Upper lobe of left lung (tissue), 6 donors: Measurements from ENCODE around the gene CENPN. TPM values are rescaled to one million over a fixed set of nuclear protein-coding genes. Genes with fewer than 3 reads are reported as not detected.

Experiments
- ATAC-seq, 2 donors: fragments of 200-7000 bp; cut with Tn5 transposase; one replicate each; pipeline ENCODE4 v1.9.1; 2022; ENCODE audit warnings: mild to moderate bottlenecking in 2 of 2, moderate library complexity in 2 of 2; ENCODE audit not compliant: low FRiP score in 2 of 2
- DNase-seq, 2 donors: peaks; one replicate each; pipeline ENCODE4 v3.0.0-alpha.2; 2019 to 2020
- H3K27ac ChIP-seq, 4 donors: fragments of 200-600 bp; sonication (generic); one replicate each; pipeline ENCODE4 v1.5.1; 2016 to 2019
- H3K27me3 ChIP-seq, 4 donors: fragments of 200-600 bp; sonication (generic); one replicate each; pipeline ENCODE4 v1.5.1; 2017 to 2019
- H3K36me3 ChIP-seq, 4 donors: fragments of 200-600 bp; sonication (generic); one replicate each; pipeline ENCODE4 v1.5.1; 2016 to 2019
- H3K4me1 ChIP-seq, 4 donors: fragments of 200-600 bp; sonication (generic); one replicate each; pipeline ENCODE4 v1.5.1; 2018 to 2019
- H3K4me3 ChIP-seq, 4 donors: fragments of 200-600 bp; sonication (generic); one replicate each; pipeline ENCODE4 v1.5.1; 2017 to 2019; ENCODE audit warnings: mild to moderate bottlenecking in 2 of 4, moderate library complexity in 1 of 4
- H3K9me3 ChIP-seq, 4 donors: fragments of 200-600 bp; sonication (generic); one replicate each; pipeline ENCODE4 v1.5.1; 2018 to 2019
- CTCF ChIP-seq, 6 experiments: fragments of 450-650 bp in 4 of 6; fragments of 200-600 bp in 2 of 6; sonication (generic) in 2 of 6; IDR thresholded peaks; one replicate each; pipeline ENCODE4 v1.5.1; 2016 to 2019; ENCODE audit warnings: antibody characterized with exemption in 6 of 6
- EP300 ChIP-seq, 4 donors: sonication (generic); formaldehyde crosslinking; IDR thresholded peaks; one replicate each; pipeline ENCODE4 v1.5.1; 2017; ENCODE audit warnings: antibody characterized with exemption in 4 of 4, control low read depth in 2 of 4
- POLR2A ChIP-seq, 4 donors: fragments of 450-650 bp; IDR thresholded peaks; one replicate each; pipeline ENCODE4 v1.5.1; 2016 to 2017; ENCODE audit warnings: antibody characterized with exemption in 4 of 4, mild to moderate bottlenecking in 2 of 4
- POLR2AphosphoS5 ChIP-seq, 2 donors: sonication (generic); formaldehyde crosslinking; IDR thresholded peaks; one replicate each; pipeline ENCODE4 v1.5.1; 2017; ENCODE audit warnings: antibody characterized with exemption in 2 of 2
- WGBS, 2 donors: methylation state at CpG; one replicate each; pipeline ENCODE4 v1.1.5; 2017 to 2018; 5-methylcytosine and 5-hydroxymethylcytosine counted together
- total RNA-seq, 6 donors: library from RNA; depleted of rRNA in 4 of 6; stranded (reverse); fragments of >200 nt in 4 of 6; gene quantifications; one replicate each; pipeline versions ENCODE4 v1.1.0 to v1.2.1, GENCODE V29; 2016 to 2021
- donor health status: DM: no; HTN: no; CAD: no; lungs with moderate emphysema.
- donor health status: DM: no; HTN: yes; CAD: no; lungs with severe emphysema.

The CENPN gene
- total RNA-seq, 6 donors from 2014 or later = 3.1 to 10.9 (median 7.1) TPM

GRCh38 chr16:81036751-81037350, 29.8 kb downstream of the CENPN start:
- ATAC-seq (no peak), DNase-seq (no peak)
- peaks cover 17 to 27% (median 21%) of the 10 kb centered on the region in 4 donors for H3K4me1 ChIP-seq
- no peaks in the 10 kb centered on the region for H3K27me3 ChIP-seq
- peaks cover 0 to 9% (median 6%) of the 10 kb centered on the region in 4 donors for H3K36me3 ChIP-seq
- H3K27ac ChIP-seq = peak overlapping the region in 3 of 4 donors; percentile 63 to 84 (median 80)
- H3K4me3 ChIP-seq = peak overlapping the region; percentile 65 to 91 (median 80)
- TF ChIP-seq POLR2AphosphoS5 (IDR thresholded peaks at IDR 0.05) (no peak), EP300 (IDR thresholded peaks at IDR 0.05) (no peak)
- no peaks in the 10 kb centered on the region for H3K9me3 ChIP-seq
- 22 to 27% methylated on average over 10 of the region's 10 CpGs for WGBS, 2 donors

- 91 to 94% methylated on average over 2 of the region's 2 CpGs for WGBS, 2 donors
- Histone ChIP-seq H3K27me3 (no peaks in the 10 kb centered on the region), H3K9me3 (no peaks in the 10 kb centered on the region), H3K27ac (no peak overlapping the region), H3K4me3 (no peak overlapping the region), H3K36me3 (peaks cover 8 to 42% (median 31%) of the 10 kb centered on the region in 4 donors), H3K4me1 (peaks cover 16 to 26% (median 21%) of the 10 kb centered on the region in 4 donors)
- DNase-seq (no peak), ATAC-seq (no peak)
- TF ChIP-seq CTCF (IDR thresholded peaks at IDR 0.05) (no peak), EP300 (IDR thresholded peaks at IDR 0.05) (no peak), POLR2A (IDR thresholded peaks at IDR 0.05) (no peak), POLR2AphosphoS5 (IDR thresholded peaks at IDR 0.05) (no peak)
Measured at GRCh38 chr16:81040131-81040530, 33.1 kb downstream of the CENPN start.

GRCh38 chr16:81040842-81041241, 33.8 kb downstream of the CENPN start:
- TF ChIP-seq CTCF (IDR thresholded peaks at IDR 0.05) (no peak), POLR2A (IDR thresholded peaks at IDR 0.05) (no peak), POLR2AphosphoS5 (IDR thresholded peaks at IDR 0.05) (no peak), EP300 (IDR thresholded peaks at IDR 0.05) (no peak)
- Histone ChIP-seq H3K36me3 (peaks cover 14 to 49% (median 33%) of the 10 kb centered on the region in 4 donors), H3K4me3 (no peak overlapping the region), H3K4me1 (peaks cover 12 to 22% (median 19%) of the 10 kb centered on the region in 4 donors), H3K27ac (no peak overlapping the region), H3K27me3 (no peaks in the 10 kb centered on the region), H3K9me3 (no peaks in the 10 kb centered on the region)
- no peak for DNase-seq
- 88 to 90% methylated on average over 5 of the region's 5 CpGs for WGBS, 2 donors
- ATAC-seq = no peak

GRCh38 chr16:81041696-81042095, 34.7 kb downstream of the CENPN start:
- ATAC-seq = no peak
- no peak overlapping the region for H3K27ac ChIP-seq
- DNase-seq = no peak
- TF ChIP-seq POLR2A (IDR thresholded peaks at IDR 0.05) (no peak), CTCF (IDR thresholded peaks at IDR 0.05) (no peak), EP300 (IDR thresholded peaks at IDR 0.05) (no peak), POLR2AphosphoS5 (IDR thresholded peaks at IDR 0.05) (no peak)
- no peaks in the 10 kb centered on the region for H3K27me3 ChIP-seq
- H3K4me3 ChIP-seq = no peak overlapping the region
- H3K4me1 ChIP-seq = peaks cover 9 to 18% (median 17%) of the 10 kb centered on the region in 4 donors
- H3K9me3 ChIP-seq = no peaks in the 10 kb centered on the region
- peaks cover 14 to 49% (median 33%) of the 10 kb centered on the region in 4 donors for H3K36me3 ChIP-seq
- 78 to 89% methylated on average over 4 of the region's 4 CpGs for WGBS, 2 donors

- WGBS, 2 donors = 88 to 96% methylated on average over 2 of the region's 2 CpGs
- no peaks in the 10 kb centered on the region for H3K9me3 ChIP-seq
- TF ChIP-seq CTCF (IDR thresholded peaks at IDR 0.05) (no peak), EP300 (IDR thresholded peaks at IDR 0.05) (no peak), POLR2AphosphoS5 (IDR thresholded peaks at IDR 0.05) (no peak), POLR2A (IDR thresholded peaks at IDR 0.05) (no peak)
- peaks cover 0 to 7% (median 7%) of the 10 kb centered on the region in 4 donors for H3K4me1 ChIP-seq
- H3K4me3 ChIP-seq = no peak overlapping the region
- peaks cover 14 to 49% (median 33%) of the 10 kb centered on the region in 4 donors for H3K36me3 ChIP-seq
- no peak for DNase-seq
- ATAC-seq = no peak
- no peak overlapping the region for H3K27ac ChIP-seq
- no peaks in the 10 kb centered on the region for H3K27me3 ChIP-seq
Measured at GRCh38 chr16:81042821-81043220, 35.8 kb downstream of the CENPN start.
